ENCODE results near the gene ZFP36L1. TPM values are rescaled to one million over a fixed set of nuclear protein-coding genes. Genes with fewer than 3 reads are reported as not detected.
"Not testable (repeated sequence)": the region's sequence is repeated elsewhere in the genome, so short reads cannot be mapped to it uniquely, and the experiment has no call there.

ZFP36L1 gene
- polyA plus RNA-seq, 1 donor from 2014 or later: 0.48 TPM

- Histone ChIP-seq H3K9me3 (ENCODE audit: low read length) (no peaks in the 10 kb centered on the region), H3K4me3 (ENCODE audit: low read length) (no peak overlapping the region), H4K20me1 (ENCODE audit: insufficient read depth) (no peaks in the 10 kb centered on the region), H3K27me3 (ENCODE audit: insufficient read depth, low read depth, low read length) (no peaks in the 10 kb centered on the region), H3K36me3 (ENCODE audit: insufficient read depth, low read length) (no peaks in the 10 kb centered on the region), H3F3A (ENCODE audit: insufficient read depth, low read length, poor library complexity, severe bottlenecking) (no peaks in the 10 kb centered on the region), H3K4me2 (ENCODE audit: low read length) (no peak overlapping the region), H3K79me2 (replicated peaks; ENCODE audit: insufficient read depth, low read length) (no peaks in the 10 kb centered on the region), H3K27ac (ENCODE audit: low read length) (no peak overlapping the region), H2AFZ (ENCODE audit: low read depth, low read length) (no peak overlapping the region), H3K9ac (ENCODE audit: low read length) (no peak overlapping the region), H3K9me2 (ENCODE audit: insufficient read depth, low read length) (no peaks in the 10 kb centered on the region)
- TF ChIP-seq SMC3 (conservative IDR thresholded peaks at IDR 0.05; ENCODE audit: poor library complexity) (no peak), RAD21 (conservative IDR thresholded peaks at IDR 0.05) (no peak), EZH2 (IDR thresholded peaks at IDR 0.05; ENCODE audit: borderline replicate concordance, insufficient read depth, low read length, poor library complexity, severe bottlenecking) (no peak), MXI1 (conservative IDR thresholded peaks at IDR 0.05; ENCODE audit: poor library complexity, severe bottlenecking) (no peak), CTCF (IDR thresholded peaks at IDR 0.05; ENCODE audit: poor library complexity, severe bottlenecking) (no peak), TAF1 (IDR thresholded peaks at IDR 0.05; ENCODE audit: low read depth) (no peak), REST (IDR thresholded peaks at IDR 0.05; ENCODE audit: borderline replicate concordance) (no peak), EP300 (conservative IDR thresholded peaks at IDR 0.05; ENCODE audit: poor library complexity, severe bottlenecking) (no peak), POLR2AphosphoS5 (IDR thresholded peaks at IDR 0.05) (no peak)
Measured at GRCh38 chr14:68767248-68767645, 25.6 kb downstream of the ZFP36L1 start.

GRCh38 chr14:68766299-68767247 is 26.3 kb downstream of the ZFP36L1 start:
- H2AFZ ChIP-seq (ENCODE audit: low read depth, low read length): no peak overlapping the region
- H3K27ac ChIP-seq (ENCODE audit: low read length): no peak overlapping the region
- no peaks in the 10 kb centered on the region for H3K79me2 ChIP-seq (replicated peaks; ENCODE audit: insufficient read depth, low read length)
- H3F3A ChIP-seq (ENCODE audit: insufficient read depth, low read length, poor library complexity, severe bottlenecking): no peaks in the 10 kb centered on the region
- H3K4me2 ChIP-seq (ENCODE audit: low read length): no peak overlapping the region
- H3K9me3 ChIP-seq (ENCODE audit: low read length): no peaks in the 10 kb centered on the region
- TF ChIP-seq REST (IDR thresholded peaks at IDR 0.05; ENCODE audit: borderline replicate concordance): no peak
- H3K27me3 ChIP-seq (ENCODE audit: insufficient read depth, low read depth, low read length): no peaks in the 10 kb centered on the region
- no peak overlapping the region for H3K9ac ChIP-seq (ENCODE audit: low read length)
- no peaks in the 10 kb centered on the region for H3K9me2 ChIP-seq (ENCODE audit: insufficient read depth, low read length)
- H3K36me3 ChIP-seq (ENCODE audit: insufficient read depth, low read length): no peaks in the 10 kb centered on the region
- no peaks in the 10 kb centered on the region for H4K20me1 ChIP-seq (ENCODE audit: insufficient read depth)
- H3K4me3 ChIP-seq (ENCODE audit: low read length): no peak overlapping the region

- not testable (repeated sequence) for H3K27ac ChIP-seq (ENCODE audit: low read length); H3F3A ChIP-seq (ENCODE audit: insufficient read depth, low read length, poor library complexity, severe bottlenecking); H3K27me3 ChIP-seq (ENCODE audit: insufficient read depth, low read depth, low read length); H4K20me1 ChIP-seq (ENCODE audit: insufficient read depth); H3K4me2 ChIP-seq (ENCODE audit: low read length); H2AFZ ChIP-seq (ENCODE audit: low read depth, low read length); H3K9ac ChIP-seq (ENCODE audit: low read length); H3K9me3 ChIP-seq (ENCODE audit: low read length); H3K36me3 ChIP-seq (ENCODE audit: insufficient read depth, low read length); H3K79me2 ChIP-seq (replicated peaks; ENCODE audit: insufficient read depth, low read length); H3K4me3 ChIP-seq (ENCODE audit: low read length); H3K9me2 ChIP-seq (ENCODE audit: insufficient read depth, low read length)
Measured at GRCh38 chr14:68763843-68764242, 29.0 kb downstream of the ZFP36L1 start.

All from neural cell (in vitro differentiated cells).